OCI-LY1 (cell line): Measurements from ENCODE around the gene MED15.
"Not testable (repeated sequence)": the region's sequence is repeated elsewhere in the genome, so short reads cannot be mapped to it uniquely, and the experiment has no call there.

ENCODE experiments used
- H2AFZ ChIP-seq: fragments of 200-600 bp; sonication (generic), shearing (Covaris generic); 2 replicates; pipeline ENCODE4 v1.6.0; 2014; ENCODE audit warnings: antibody characterized with exemption, mild to moderate bottlenecking, low read length
- H3F3A ChIP-seq: fragments of 200-600 bp; sonication (generic), shearing (Covaris generic); 2 replicates; pipeline ENCODE4 v1.6.0; 2014; ENCODE audit warnings: mild to moderate bottlenecking, antibody characterized with exemption, low read length, moderate library complexity; ENCODE audit not compliant: insufficient read depth
- H3K27ac ChIP-seq: fragments of 200-600 bp; sonication (generic); 2 replicates; pipeline ENCODE4 v1.5.1; 2014; ENCODE audit warnings: low read length, mixed run types, mild to moderate bottlenecking, low read depth; ENCODE audit not compliant: poor library complexity, severe bottlenecking
- H3K27me3 ChIP-seq: fragments of 200-600 bp; sonication (generic); 2 replicates; pipeline ENCODE4 v1.6.0; 2014; ENCODE audit warnings: antibody characterized with exemption, mild to moderate bottlenecking, low read length, moderate library complexity; ENCODE audit not compliant: insufficient read depth
- H3K36me3 ChIP-seq: fragments of 200-600 bp; sonication (generic); 2 replicates; pipeline ENCODE4 v1.6.1; 2014; ENCODE audit warnings: mild to moderate bottlenecking, antibody characterized with exemption, low read length, moderate library complexity, mixed read lengths; ENCODE audit not compliant: insufficient read depth
- H3K4me1 ChIP-seq: fragments of 200-600 bp; sonication (generic); 2 replicates; pipeline ENCODE4 v1.5.1; 2014; ENCODE audit warnings: mild to moderate bottlenecking, low read length, moderate library complexity; ENCODE audit not compliant: insufficient read depth, severe bottlenecking
- H3K4me2 ChIP-seq: fragments of 200-600 bp; sonication (generic), shearing (Covaris generic); 2 replicates; pipeline ENCODE4 v1.6.1; 2014; ENCODE audit warnings: low read length
- H3K4me3 ChIP-seq: fragments of 200-600 bp; sonication (generic); 2 replicates; pipeline ENCODE4 v1.5.1; 2014; ENCODE audit warnings: low read length, low read depth, mild to moderate bottlenecking, mixed read lengths; ENCODE audit not compliant: poor library complexity, severe bottlenecking
- H3K79me2 ChIP-seq: fragments of 200-600 bp; shearing (Covaris generic); 2 replicates; pipeline ENCODE4 v1.6.1; 2016; ENCODE audit warnings: mixed run types, low read length, mixed read lengths; ENCODE audit not compliant: insufficient read depth
- H3K9ac ChIP-seq: fragments of 200-600 bp; sonication (generic), shearing (Covaris generic); 2 replicates; pipeline ENCODE4 v1.6.1; 2014; ENCODE audit warnings: mild to moderate bottlenecking, low read length, mixed read lengths
- H3K9me2 ChIP-seq: fragments of 200-600 bp; sonication (generic), shearing (Covaris generic); 2 replicates; pipeline ENCODE4 v1.6.1; 2014; ENCODE audit warnings: low read depth, mild to moderate bottlenecking, low read length, mixed read lengths
- H3K9me3 ChIP-seq: fragments of 200-600 bp; shearing (Covaris generic); 2 replicates; pipeline ENCODE4 v1.6.1; 2014; ENCODE audit warnings: low read length, mixed read lengths
- H4K20me1 ChIP-seq: fragments of 200-600 bp; sonication (generic), shearing (Covaris generic); 2 replicates; pipeline ENCODE4 v1.6.0; 2016; ENCODE audit warnings: mild to moderate bottlenecking, low read length; ENCODE audit not compliant: insufficient read depth
- CTCF ChIP-seq: fragments of 200-600 bp; sonication (generic), shearing (Covaris generic); IDR thresholded peaks from 2 replicates; pipeline ENCODE4 v1.5.1; 2017; ENCODE audit warnings: mild to moderate bottlenecking, antibody characterized with exemption, low read length, moderate library complexity, mixed read lengths
- EZH2 ChIP-seq: fragments of 200-600 bp; sonication (generic), shearing (Covaris generic); IDR thresholded peaks from 2 replicates; pipeline ENCODE4 v1.8.0; 2017; ENCODE audit warnings: borderline replicate concordance, mixed run types, mild to moderate bottlenecking, antibody characterized with exemption, low read length, moderate library complexity, mixed read lengths

MED15 gene

GRCh38 chr22:20472629-20473442 lies 34.6 kb upstream of the MED15 start:
- Histone ChIP-seq H4K20me1 (no peaks in the 10 kb centered on the region), H3K27me3 (no peaks in the 10 kb centered on the region), H3K9me2 (no peaks in the 10 kb centered on the region), H3K36me3 (peaks cover 7% of the 10 kb centered on the region), H3K79me2 (no peaks in the 10 kb centered on the region), H3K9me3 (no peaks in the 10 kb centered on the region), H3K4me3 (no peak overlapping the region), H3K9ac (no peak overlapping the region), H3K4me1 (no peaks in the 10 kb centered on the region), H3K27ac (no peak overlapping the region), H3K4me2 (no peak overlapping the region), H2AFZ (no peak overlapping the region), H3F3A (no peaks in the 10 kb centered on the region)
- no peak for TF ChIP-seq EZH2

GRCh38 chr22:20475115-20475436 lies 32.3 kb upstream of the MED15 start:
- no peak overlapping the region for H3K4me2 ChIP-seq
- H3K4me1 ChIP-seq: no peaks in the 10 kb centered on the region
- no peaks in the 10 kb centered on the region for H3K9me2 ChIP-seq
- H4K20me1 ChIP-seq: no peaks in the 10 kb centered on the region
- H3K36me3 ChIP-seq: peaks cover 7% of the 10 kb centered on the region
- H3K9ac ChIP-seq: no peak overlapping the region
- TF ChIP-seq CTCF (no peak), EZH2 (no peak)
- no peak overlapping the region for H3K4me3 ChIP-seq
- no peaks in the 10 kb centered on the region for H3K9me3 ChIP-seq
- no peaks in the 10 kb centered on the region for H3F3A ChIP-seq
- H2AFZ ChIP-seq: no peak overlapping the region
- no peaks in the 10 kb centered on the region for H3K79me2 ChIP-seq
- H3K27me3 ChIP-seq: no peaks in the 10 kb centered on the region
- no peak overlapping the region for H3K27ac ChIP-seq

- not testable (repeated sequence) for H3K79me2 ChIP-seq
Observed at GRCh38 chr22:20475569-20475968, 31.8 kb upstream of the MED15 start.

GRCh38 chr22:20478059-20478458 lies 29.4 kb upstream of the MED15 start:
- not testable (repeated sequence) for H3K4me3 ChIP-seq, H3K27me3 ChIP-seq, H3K4me2 ChIP-seq, H3K9me3 ChIP-seq, H4K20me1 ChIP-seq, H3F3A ChIP-seq, H3K27ac ChIP-seq, H3K36me3 ChIP-seq, H3K9me2 ChIP-seq, H2AFZ ChIP-seq, H3K4me1 ChIP-seq, H3K79me2 ChIP-seq, H3K9ac ChIP-seq

More at GRCh38 chr22:20475569-20475968, 31.8 kb upstream of the MED15 start:
- H3K9me2 ChIP-seq, H3F3A ChIP-seq, H3K4me2 ChIP-seq, H4K20me1 ChIP-seq, H3K9ac ChIP-seq, H3K4me1 ChIP-seq, H3K9me3 ChIP-seq, H3K4me3 ChIP-seq, H2AFZ ChIP-seq, H3K27ac ChIP-seq, H3K27me3 ChIP-seq, H3K36me3 ChIP-seq: not testable (repeated sequence)
